ENCODE measurements around the gene CLEC4M.

GRCh38 chr19:7789447-7789846 is 26.4 kb downstream of the CLEC4M start:
- TF ChIP-seq CTCF (IDR thresholded peaks at IDR 0.05) (no peak), POLR2A (IDR thresholded peaks at IDR 0.05) (no peak), EP300 (IDR thresholded peaks at IDR 0.05) (no peak)
